NB4 (cell line): Measurements from ENCODE around the gene XPA.

Source experiments
- DNase-seq: peaks from one replicate; pipeline ENCODE4 v3.0.0; 2010; ENCODE audit warnings: low read depth
- H3K4me3 ChIP-seq: one replicate; pipeline ENCODE4 v1.5.1; 2011; ENCODE audit warnings: mild to moderate bottlenecking, low read depth, low read length, moderate library complexity
- MYC ChIP-seq: IDR thresholded peaks from 2 replicates; pipeline ENCODE4 v1.6.1; 2011; ENCODE audit warnings: low read depth, low read length
- POLR2A ChIP-seq: IDR thresholded peaks from 2 replicates; pipeline ENCODE4 v1.6.1; 2011; ENCODE audit warnings: mild to moderate bottlenecking; ENCODE audit not compliant: insufficient read length; ENCODE audit errors: extremely low read depth
- TF ChIP-seq, protein P1 (sequence below): IDR thresholded peaks from 2 replicates; pipeline ENCODE4 v1.6.1; 2011; ENCODE audit warnings: low read depth, low read length
- TF ChIP-seq, protein P2 (sequence below): IDR thresholded peaks from one replicate; pipeline ENCODE4 v1.5.1; 2012; ENCODE audit warnings: low read depth, low read length

XPA gene

DNA sequence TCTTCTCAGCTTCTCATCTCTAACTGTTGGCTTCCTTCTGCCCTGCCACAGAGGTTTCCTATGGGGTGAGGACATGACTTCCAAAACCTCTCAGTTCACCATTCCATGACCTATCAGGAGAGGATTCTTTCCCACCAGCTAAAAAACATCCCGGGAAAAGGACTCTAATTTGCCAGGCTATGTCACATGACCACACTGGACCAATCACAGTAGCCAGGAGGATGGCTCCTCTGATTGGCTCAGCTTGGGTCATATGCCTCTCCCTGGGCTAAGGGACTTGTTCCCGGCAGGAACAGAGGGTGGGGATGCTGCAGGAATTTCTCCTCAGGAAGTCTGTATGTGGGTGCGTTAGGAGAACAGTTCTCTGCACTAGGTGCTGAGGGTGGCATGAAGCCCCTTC lies 40.3 kb upstream of the XPA start:
- TF ChIP-seq MYC (no peak), POLR2A (no peak)
- TF ChIP-seq, protein P1, sequence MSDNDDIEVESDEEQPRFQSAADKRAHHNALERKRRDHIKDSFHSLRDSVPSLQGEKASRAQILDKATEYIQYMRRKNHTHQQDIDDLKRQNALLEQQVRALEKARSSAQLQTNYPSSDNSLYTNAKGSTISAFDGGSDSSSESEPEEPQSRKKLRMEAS = no peak
- TF ChIP-seq, protein P2, sequence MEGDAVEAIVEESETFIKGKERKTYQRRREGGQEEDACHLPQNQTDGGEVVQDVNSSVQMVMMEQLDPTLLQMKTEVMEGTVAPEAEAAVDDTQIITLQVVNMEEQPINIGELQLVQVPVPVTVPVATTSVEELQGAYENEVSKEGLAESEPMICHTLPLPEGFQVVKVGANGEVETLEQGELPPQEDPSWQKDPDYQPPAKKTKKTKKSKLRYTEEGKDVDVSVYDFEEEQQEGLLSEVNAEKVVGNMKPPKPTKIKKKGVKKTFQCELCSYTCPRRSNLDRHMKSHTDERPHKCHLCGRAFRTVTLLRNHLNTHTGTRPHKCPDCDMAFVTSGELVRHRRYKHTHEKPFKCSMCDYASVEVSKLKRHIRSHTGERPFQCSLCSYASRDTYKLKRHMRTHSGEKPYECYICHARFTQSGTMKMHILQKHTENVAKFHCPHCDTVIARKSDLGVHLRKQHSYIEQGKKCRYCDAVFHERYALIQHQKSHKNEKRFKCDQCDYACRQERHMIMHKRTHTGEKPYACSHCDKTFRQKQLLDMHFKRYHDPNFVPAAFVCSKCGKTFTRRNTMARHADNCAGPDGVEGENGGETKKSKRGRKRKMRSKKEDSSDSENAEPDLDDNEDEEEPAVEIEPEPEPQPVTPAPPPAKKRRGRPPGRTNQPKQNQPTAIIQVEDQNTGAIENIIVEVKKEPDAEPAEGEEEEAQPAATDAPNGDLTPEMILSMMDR = no peak
- no peak overlapping the region for H3K4me3 ChIP-seq
- no peak for DNase-seq

DNA sequence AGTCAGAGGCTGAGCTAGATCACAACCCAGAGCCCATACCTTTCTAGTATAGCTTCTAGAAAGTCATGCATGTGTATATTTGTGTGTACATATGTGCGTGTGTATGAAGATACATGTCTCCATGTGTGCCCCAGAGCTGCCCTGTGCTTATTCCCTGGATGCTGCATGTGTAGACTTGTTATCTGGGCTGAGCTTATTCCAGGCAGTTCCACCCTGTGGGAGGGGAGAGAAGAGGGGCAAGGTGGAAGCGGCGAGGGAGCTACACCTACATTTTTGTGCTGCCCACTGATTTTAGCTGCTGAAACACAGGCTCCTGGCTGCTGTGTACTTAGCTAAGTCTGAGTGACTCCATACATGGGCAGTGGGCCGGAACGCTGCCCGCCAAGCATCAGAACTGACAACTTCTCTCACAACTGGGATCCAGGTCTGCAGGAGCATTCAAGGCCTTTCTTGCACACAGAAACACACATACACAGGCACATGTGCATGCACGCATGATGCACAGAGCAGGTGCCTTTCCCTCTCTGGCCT lies 38.0 kb upstream of the XPA start:
- TF ChIP-seq, protein P1 = no peak
- TF ChIP-seq POLR2A = no peak
- no peak for TF ChIP-seq MYC
- TF ChIP-seq, protein P2 = no peak
- no peak overlapping the region for H3K4me3 ChIP-seq
- no peak for DNase-seq

DNA sequence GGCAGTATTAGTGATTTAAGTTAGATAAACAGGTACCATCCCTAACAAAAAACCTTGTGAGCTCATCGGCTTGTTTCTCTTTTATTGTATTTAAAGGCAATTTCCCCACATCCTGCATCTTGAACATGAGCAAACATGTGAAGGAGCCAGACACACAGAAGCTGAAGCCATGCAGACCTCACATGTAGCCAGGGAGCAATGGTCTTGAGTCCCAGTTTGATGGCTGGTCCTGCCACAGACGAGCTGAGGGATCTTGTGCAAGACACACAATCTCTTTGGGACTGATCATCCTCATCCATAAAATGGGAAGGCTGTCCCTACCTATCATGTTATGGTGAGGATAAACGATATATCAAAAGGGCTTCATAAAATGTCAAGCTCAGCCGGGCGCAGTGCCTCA lies 29.6 kb upstream of the XPA start:
- no peak overlapping the region for H3K4me3 ChIP-seq
- TF ChIP-seq, protein P1 = no peak
- DNase-seq = no peak

DNA sequence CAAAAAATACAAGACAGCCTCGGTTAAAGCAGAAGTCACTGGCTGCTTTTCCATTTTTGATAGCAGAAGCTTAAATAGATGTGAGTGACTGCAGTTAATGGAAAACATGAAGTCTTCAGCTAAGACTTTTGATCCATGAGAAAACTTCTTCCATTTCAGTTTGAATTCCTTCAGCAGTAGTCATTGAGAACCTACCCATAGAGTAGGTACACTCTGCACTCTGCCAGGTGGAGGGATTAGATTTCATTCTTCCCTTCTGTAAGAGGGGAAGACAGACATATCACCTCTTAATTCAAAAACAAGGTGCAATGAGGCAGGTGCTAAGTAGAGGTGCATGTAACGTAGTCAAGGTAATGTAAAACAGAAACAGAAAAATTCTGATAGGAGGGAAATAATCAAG lies 26.7 kb upstream of the XPA start:
- TF ChIP-seq POLR2A (no peak), MYC (no peak)
- TF ChIP-seq, protein P1 = no peak
- TF ChIP-seq, protein P2 = no peak
- H3K4me3 ChIP-seq = no peak overlapping the region
- no peak for DNase-seq

DNA sequence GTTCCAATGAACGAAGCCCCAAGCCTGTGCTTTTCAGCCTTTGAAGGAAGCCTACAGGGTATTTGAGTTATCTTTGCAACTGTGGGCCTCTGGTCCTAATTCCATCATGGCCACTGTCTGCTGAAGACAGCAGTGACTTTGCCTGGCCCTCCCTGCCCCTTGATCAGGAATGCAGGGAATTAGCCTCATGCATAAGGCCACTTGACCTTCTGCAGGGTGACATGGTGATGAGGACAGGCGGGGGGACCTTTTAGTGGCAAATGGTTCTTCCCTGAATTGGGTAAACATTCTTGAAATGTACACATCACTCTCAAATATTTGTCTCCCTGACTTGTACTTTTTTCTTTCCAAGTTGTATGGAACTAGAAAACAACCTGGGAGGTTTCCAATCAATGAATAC lies 25.2 kb upstream of the XPA start:
- no peak overlapping the region for H3K4me3 ChIP-seq
- DNase-seq = no peak
- TF ChIP-seq POLR2A (no peak), MYC (no peak)
- TF ChIP-seq, protein P2 = no peak
- TF ChIP-seq, protein P1 = no peak

DNA sequence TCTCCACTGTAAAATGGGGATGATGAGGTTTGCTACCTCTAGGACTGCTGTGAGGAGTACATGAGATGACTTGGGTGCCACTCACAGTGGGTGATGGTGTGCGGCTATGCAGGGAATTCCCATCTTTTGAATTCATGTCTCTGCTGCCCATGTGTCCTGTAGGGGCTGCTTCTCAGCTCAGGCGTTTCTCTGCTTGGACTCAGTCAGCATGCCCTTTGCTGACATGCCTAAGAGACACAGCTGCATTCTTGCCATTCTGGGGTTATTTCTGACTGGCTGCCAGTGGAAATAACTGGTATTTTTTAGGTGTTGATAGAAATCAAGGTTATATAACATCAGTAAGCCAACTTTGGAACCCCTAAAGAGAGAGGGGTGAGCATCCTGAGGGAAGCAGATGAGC lies 24.3 kb upstream of the XPA start:
- TF ChIP-seq POLR2A (no peak), MYC (no peak)
- TF ChIP-seq, protein P1 = no peak
- TF ChIP-seq, protein P2 = no peak
- no peak for DNase-seq
- H3K4me3 ChIP-seq = no peak overlapping the region
